AG10803 (cell line): ENCODE results near the gene GFRA1.
A peak's percentile ranks its signal among the peaks of the same experiment; 100 is the strongest.

Source experiments
- DNase-seq: peaks from one replicate; pipeline ENCODE4 v3.0.0; 2010; ENCODE audit warnings: low read depth
- H3K4me3 ChIP-seq: 2 replicates; pipeline ENCODE4 v1.5.1; 2011; ENCODE audit warnings: mild to moderate bottlenecking, low read length, control low read depth
- CTCF ChIP-seq: conservative IDR thresholded peaks from 2 replicates; pipeline ENCODE4 v1.5.1; 2011; ENCODE audit warnings: mild to moderate bottlenecking, low read length, control low read depth, inconsistent platforms

Gene GFRA1

GRCh38 chr10:116109481-116109880, 163.5 kb downstream of the GFRA1 start:
- TF ChIP-seq CTCF, result no peak
- no peak overlapping the region for H3K4me3 ChIP-seq
- no peak for DNase-seq

GRCh38 chr10:116108095-116108494, 164.9 kb downstream of the GFRA1 start:
- no peak overlapping the region for H3K4me3 ChIP-seq
- DNase-seq, result no peak
- no peak for TF ChIP-seq CTCF

DNA sequence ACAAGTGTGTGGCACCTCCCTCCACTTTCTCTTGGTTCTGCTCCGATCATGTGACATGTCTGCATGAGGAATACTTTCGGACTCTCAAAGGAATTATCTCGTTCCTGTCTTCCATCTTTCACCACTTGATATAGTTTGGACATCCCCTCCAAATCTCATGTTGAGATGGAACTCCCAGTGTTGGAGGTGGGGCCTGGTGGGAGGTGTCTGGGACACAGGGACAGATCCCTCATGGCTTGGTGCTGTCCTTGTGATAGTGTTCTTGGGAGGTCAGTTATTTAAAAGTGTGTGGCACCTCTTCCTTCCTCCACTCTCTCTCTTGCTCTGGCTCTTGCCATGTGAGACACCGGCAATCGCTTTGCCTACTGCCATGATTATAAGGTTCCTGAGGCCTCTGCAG, 166.4 kb downstream of the GFRA1 start:
- TF ChIP-seq CTCF, result no peak
- DNase-seq, result no peak
- H3K4me3 ChIP-seq, result no peak overlapping the region

GRCh38 chr10:116105264-116105663, 167.7 kb downstream of the GFRA1 start:
- H3K4me3 ChIP-seq, result no peak overlapping the region
- no peak for TF ChIP-seq CTCF
- DNase-seq, result no peak

DNA sequence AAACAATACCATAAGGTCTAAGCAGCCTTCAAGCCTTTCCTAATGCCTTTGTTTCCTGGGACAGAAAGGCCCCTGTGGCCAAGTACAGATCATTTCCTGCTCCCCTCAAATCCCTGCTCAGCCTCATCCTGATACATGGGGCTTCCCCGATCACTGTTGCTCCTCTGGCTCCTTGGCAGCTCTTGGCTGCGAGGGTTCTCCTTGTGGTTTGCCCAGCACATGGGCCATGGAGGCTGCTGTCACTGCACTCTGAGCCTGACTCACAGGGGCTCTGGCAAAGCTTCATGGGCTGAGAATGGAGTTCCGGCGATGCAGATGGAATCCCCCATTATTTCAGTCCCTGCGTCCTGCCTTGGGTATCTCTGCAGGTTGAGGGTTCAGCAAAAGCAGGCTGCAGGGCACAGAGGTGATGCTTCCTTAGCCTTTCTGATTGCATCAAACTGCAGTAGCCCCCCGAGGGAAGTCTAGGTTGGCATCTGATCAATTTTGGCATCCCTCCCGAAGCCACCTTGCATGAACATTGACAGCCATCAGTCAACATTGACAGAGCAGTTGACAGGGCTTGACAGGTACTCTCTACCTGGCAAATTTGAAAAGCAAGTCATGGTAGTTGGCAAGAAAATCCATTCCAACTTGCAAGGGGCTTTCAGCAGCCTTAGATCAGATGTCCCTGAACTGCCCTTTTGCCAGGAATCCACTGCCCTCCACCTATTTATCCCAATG, 168.6 kb downstream of the GFRA1 start:
- no peak overlapping the region for H3K4me3 ChIP-seq
- DNase-seq, result peak; percentile 18
- no peak for TF ChIP-seq CTCF

DNA sequence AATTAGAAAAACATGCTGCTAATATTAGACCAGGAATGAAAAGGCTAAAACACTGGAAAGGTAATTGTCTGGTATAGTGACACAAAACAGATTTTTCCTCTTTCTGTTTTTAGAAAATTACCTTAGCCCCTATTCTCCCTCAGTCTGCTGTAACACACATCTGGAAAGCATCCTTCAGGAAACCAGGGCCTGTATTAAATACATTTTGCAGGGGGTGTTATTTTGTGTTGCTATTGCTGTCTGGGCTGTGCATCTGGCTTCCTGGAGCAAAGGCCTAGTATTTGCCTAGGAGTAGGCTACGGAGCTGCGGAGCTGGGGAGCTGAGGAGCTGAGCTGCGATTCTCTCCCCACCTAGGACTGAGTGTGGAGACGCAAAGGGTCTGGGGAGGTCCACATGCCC, 169.3 kb downstream of the GFRA1 start:
- TF ChIP-seq CTCF, result no peak
- no peak overlapping the region for H3K4me3 ChIP-seq
- no peak for DNase-seq

DNA sequence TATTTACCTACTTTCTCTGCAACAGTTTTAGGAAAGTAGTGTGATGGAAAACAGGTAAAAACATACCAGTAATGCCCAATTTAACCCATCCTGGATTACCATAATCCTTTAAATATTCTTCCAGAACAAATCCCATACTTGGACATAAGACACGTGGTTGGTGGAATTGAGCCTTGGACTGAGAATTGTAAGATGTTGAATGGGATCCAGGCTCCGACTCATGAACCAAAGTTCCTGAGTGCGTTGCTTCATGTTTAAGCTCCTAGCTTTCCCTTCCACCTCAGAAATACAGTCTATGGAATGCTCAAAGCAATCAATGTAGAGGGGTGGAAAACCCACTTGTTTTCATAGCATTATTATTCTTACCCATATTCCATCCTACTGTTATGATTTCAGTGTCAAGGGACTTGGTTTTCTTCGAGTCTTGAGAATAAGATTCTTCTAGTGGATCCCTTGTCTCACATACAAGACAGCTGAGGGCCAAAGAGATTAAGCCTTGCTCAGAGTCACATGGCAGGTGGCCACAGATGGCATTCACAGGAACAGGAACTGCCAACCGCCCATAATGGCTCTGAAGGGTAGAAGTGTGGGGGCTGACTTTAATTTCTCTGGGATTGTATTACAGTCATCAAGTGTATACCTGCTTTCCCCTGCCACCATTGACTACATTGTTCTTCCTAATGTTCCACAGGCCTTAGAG, 171.2 kb downstream of the GFRA1 start:
- peak; percentile 53 for DNase-seq
- TF ChIP-seq CTCF, result no peak
- H3K4me3 ChIP-seq, result no peak overlapping the region
